HepG2 (cell line): ENCODE data around the gene ARHGEF16. TPM values are rescaled to one million over a fixed set of nuclear protein-coding genes. Genes with fewer than 3 reads are reported as not detected.

Source experiments
- ARNT2 ChIP-seq: sonication (generic); formaldehyde crosslinking; IDR thresholded peaks from 2 replicates; pipeline ENCODE4 v1.8.0; 2022; ENCODE audit warnings: mild to moderate bottlenecking, low read depth, missing genetic modification reagents, moderate library complexity
- DNMT1 ChIP-seq: sonication (generic); formaldehyde crosslinking; IDR thresholded peaks from 2 replicates; pipeline ENCODE4 v1.5.1; 2020; ENCODE audit warnings: mild to moderate bottlenecking, missing genetic modification reagents
- ETS1 ChIP-seq: sonication (generic); formaldehyde crosslinking; IDR thresholded peaks from 2 replicates; pipeline ENCODE4 v1.4.0; 2020; ENCODE audit warnings: missing genetic modification reagents
- HOXA3 ChIP-seq: sonication (generic); formaldehyde crosslinking; IDR thresholded peaks from 2 replicates; pipeline ENCODE4 v1.5.0; 2020; ENCODE audit warnings: missing genetic modification reagents
- ISL2 ChIP-seq: sonication (generic); formaldehyde crosslinking; IDR thresholded peaks from 2 replicates; pipeline ENCODE4 v1.5.0; 2020; ENCODE audit warnings: missing genetic modification reagents
- JUNB ChIP-seq: sonication (generic); formaldehyde crosslinking; IDR thresholded peaks from 2 replicates; pipeline ENCODE4 v1.8.0; 2022; ENCODE audit warnings: missing genetic modification reagents, mild to moderate bottlenecking, borderline replicate concordance
- MEIS1 ChIP-seq: sonication (generic); formaldehyde crosslinking; IDR thresholded peaks from 2 replicates; pipeline ENCODE4 v1.9.0; 2021; ENCODE audit warnings: mild to moderate bottlenecking, missing genetic modification reagents, moderate library complexity, borderline replicate concordance
- MTA1 ChIP-seq: sonication (generic); formaldehyde crosslinking; IDR thresholded peaks from 2 replicates; pipeline ENCODE4 v1.4.0; 2020; ENCODE audit warnings: missing genetic modification reagents, mild to moderate bottlenecking, borderline replicate concordance
- NFAT5 ChIP-seq: sonication (generic); formaldehyde crosslinking; IDR thresholded peaks from 2 replicates; pipeline ENCODE4 v1.4.0; 2020; ENCODE audit warnings: missing genetic modification reagents
- PATZ1 ChIP-seq: sonication (generic); formaldehyde crosslinking; IDR thresholded peaks from 2 replicates; pipeline ENCODE4 v1.4.0; 2020; ENCODE audit warnings: missing genetic modification reagents
- STAT5B ChIP-seq: sonication (generic); formaldehyde crosslinking; IDR thresholded peaks from 2 replicates; pipeline ENCODE4 v1.4.0; 2020; ENCODE audit warnings: missing genetic modification reagents
- TAF1 ChIP-seq: sonication (generic); formaldehyde crosslinking; IDR thresholded peaks from 2 replicates; pipeline ENCODE4 v1.4.0; 2020; ENCODE audit warnings: missing genetic modification reagents
- TFDP1 ChIP-seq: IDR thresholded peaks from 2 replicates; pipeline ENCODE4 v1.6.1; 2016; ENCODE audit warnings: missing compliant biosample characterization, missing genetic modification reagents, borderline replicate concordance
- ZKSCAN8 ChIP-seq: IDR thresholded peaks from 2 replicates; pipeline ENCODE4 v1.6.1; 2016; ENCODE audit warnings: borderline replicate concordance, missing genetic modification reagents, missing compliant biosample characterization
- ZNF121 ChIP-seq: sonication (generic); formaldehyde crosslinking; IDR thresholded peaks from 2 replicates; pipeline ENCODE4 v1.5.0; 2020; ENCODE audit warnings: mild to moderate bottlenecking, missing genetic modification reagents
- ZNF335 ChIP-seq: sonication (generic); formaldehyde crosslinking; IDR thresholded peaks from 2 replicates; pipeline ENCODE4 v1.4.0; 2020; ENCODE audit warnings: missing genetic modification reagents
- ZNF34 ChIP-seq: sonication (generic); formaldehyde crosslinking; IDR thresholded peaks from 2 replicates; pipeline ENCODE4 v1.4.0; 2020; ENCODE audit warnings: mild to moderate bottlenecking, missing genetic modification reagents, borderline replicate concordance
- ZNF468 ChIP-seq: sonication (generic); formaldehyde crosslinking; IDR thresholded peaks from 2 replicates; pipeline ENCODE4 v1.8.0; 2022; ENCODE audit warnings: mild to moderate bottlenecking, moderate library complexity, missing genetic modification reagents
- ZNF547 ChIP-seq: sonication (generic); formaldehyde crosslinking; IDR thresholded peaks from 2 replicates; pipeline ENCODE4 v1.5.1; 2020; ENCODE audit warnings: mild to moderate bottlenecking, missing genetic modification reagents
- ZNF557 ChIP-seq: sonication (generic); formaldehyde crosslinking; IDR thresholded peaks from 2 replicates; pipeline ENCODE4 v1.4.0; 2020; ENCODE audit warnings: missing genetic modification reagents
- ZNF788 ChIP-seq: sonication (generic); formaldehyde crosslinking; IDR thresholded peaks from 2 replicates; pipeline ENCODE4 v1.5.0; 2020; ENCODE audit warnings: mild to moderate bottlenecking, missing genetic modification reagents, borderline replicate concordance
- polyA plus RNA-seq, 8 experiments: library from polyadenylated mRNA; depleted of rRNA in 3 of 8; stranded (reverse) in 7 of 8; unstranded in 1 of 8; fragments of >200 nt; fragmentation: Illumina TruSeq in 4 of 8; extraction: Trizol in 4 of 8; gene quantifications; 2 replicates each; pipeline versions ENCODE4 v1.2.1 to v1.2.3, GENCODE V29; 2011 to 2016; ENCODE audit warnings: low read depth in 4 of 8, missing spikeins in 1 of 8, mixed read lengths in 1 of 8; ENCODE audit not compliant: insufficient read depth in 1 of 8
- total RNA-seq, 5 experiments: library from RNA; depleted of rRNA; stranded (reverse); fragments of >200 nt; fragmentation: Illumina TruSeq; extraction: Trizol; gene quantifications; 2 replicates each; pipeline ENCODE4 v1.2.3, GENCODE V29; 2016; ENCODE audit warnings: low read depth in 1 of 5

The ARHGEF16 gene
- total and polyA plus RNA-seq, 2 of the 13 experiments (the other 11 are each of a cell fraction or from before 2014, with no cell fraction given) = 20.3 to 39.9 TPM

GRCh38 chr1:3410142-3410925 is 44.1 kb upstream of the ARHGEF16 start (continued):
- TF ChIP-seq PATZ1 (CRISPR knock-in tag) (0 out of 2 replicates have a peak, but pooled peaks have one; percentile 31), TFDP1 (CRISPR knock-in tag) (no peak), TAF1 (CRISPR knock-in tag) (no peak), MTA1 (no peak), ZNF34 (no peak), ISL2 (no peak), JUNB (CRISPR knock-in tag) (no peak), ZNF468 (CRISPR knock-in tag) (no peak), ARNT2 (CRISPR knock-in tag) (0 out of 2 replicates have a peak, but pooled peaks have one; percentile 20), ZNF121 (CRISPR knock-in tag) (no peak), ZNF547 (CRISPR knock-in tag) (no peak), DNMT1 (CRISPR knock-in tag) (no peak), NFAT5 (CRISPR knock-in tag) (no peak), ZNF557 (CRISPR knock-in tag) (no peak), HOXA3 (CRISPR knock-in tag) (0 out of 2 replicates have a peak, but pooled peaks have one; percentile 44), ZNF335 (CRISPR knock-in tag) (no peak), ZKSCAN8 (CRISPR knock-in tag) (no peak), STAT5B (CRISPR knock-in tag) (no peak), ZNF788 (0 out of 2 replicates have a peak, but pooled peaks have one; percentile 31), MEIS1 (CRISPR knock-in tag) (no peak), ETS1 (CRISPR knock-in tag) (no peak)
